CD14-positive monocyte (primary cell): ENCODE results near the gene TRAF6. TPM values are rescaled to one million over a fixed set of nuclear protein-coding genes. Genes with fewer than 3 reads are reported as not detected.

Source experiments
- DNase-seq, 3 donors: peaks; one replicate each; pipeline ENCODE4 v3.0.0-alpha.2; 2011 to 2022
- H2AFZ ChIP-seq: 2 replicates; pipeline ENCODE4 v1.6.0; 2012; ENCODE audit warnings: mild to moderate bottlenecking, low read depth, low read length, inconsistent platforms; ENCODE audit not compliant: insufficient read depth, poor library complexity, severe bottlenecking
- H3K27ac ChIP-seq, 2 donors: 1 replicate in 1 of 2; 2 replicates in 1 of 2; pipeline ENCODE4 v1.5.1; 2012 to 2013; ENCODE audit warnings: low read length in 2 of 2, control low read depth in 1 of 2, inconsistent platforms in 1 of 2, low read depth in 1 of 2, mild to moderate bottlenecking in 1 of 2
- H3K27me3 ChIP-seq, 2 donors: one replicate each; pipeline versions ENCODE4 v1.6.0 to v1.6.1; 2011 to 2013; ENCODE audit warnings: low read length in 2 of 2; ENCODE audit not compliant: control insufficient read depth in 2 of 2, insufficient read depth in 2 of 2
- H3K36me3 ChIP-seq, 2 donors: replicated peaks in 1 of 2; 1 replicate in 1 of 2; 2 replicates in 1 of 2; pipeline versions ENCODE4 v1.5.1 to v1.6.1; 2012 to 2013; ENCODE audit warnings: low read length in 2 of 2, control low read depth in 1 of 2, inconsistent platforms in 1 of 2, mild to moderate bottlenecking in 1 of 2; ENCODE audit not compliant: insufficient read depth in 2 of 2, control insufficient read depth in 1 of 2
- H3K4me1 ChIP-seq, 2 donors: 1 replicate in 1 of 2; 2 replicates in 1 of 2; pipeline versions ENCODE4 v1.5.1 to v1.6.1; 2012 to 2013; ENCODE audit warnings: low read length in 2 of 2, control low read depth in 1 of 2, inconsistent platforms in 1 of 2, mild to moderate bottlenecking in 1 of 2, moderate library complexity in 1 of 2; ENCODE audit not compliant: insufficient read depth in 2 of 2, control insufficient read depth in 1 of 2
- H3K4me2 ChIP-seq: replicated peaks from 2 replicates; pipeline ENCODE3; 2012; ENCODE audit warnings: low read length, moderate library complexity, mild to moderate bottlenecking; ENCODE audit not compliant: poor library complexity, severe bottlenecking; ENCODE audit errors: extremely low read depth
- H3K4me3 ChIP-seq, 3 experiments: fragments of 200-600 bp in 1 of 3; sonication (generic) in 1 of 3; replicated peaks in 1 of 3; 1 replicate in 2 of 3; 2 replicates in 1 of 3; pipeline ENCODE4 v1.5.1; 2011 to 2013; ENCODE audit warnings: low read length in 3 of 3, mild to moderate bottlenecking in 3 of 3, control low read depth in 2 of 3, low read depth in 2 of 3, inconsistent platforms in 1 of 3, moderate library complexity in 1 of 3
- H3K79me2 ChIP-seq: 2 replicates; pipeline ENCODE4 v1.6.0; 2012; ENCODE audit warnings: mild to moderate bottlenecking, control low read depth, inconsistent platforms, low read length, moderate library complexity; ENCODE audit not compliant: insufficient read depth
- H3K9ac ChIP-seq: 2 replicates; pipeline ENCODE4 v1.6.0; 2017; ENCODE audit warnings: low read length, mild to moderate bottlenecking; ENCODE audit not compliant: insufficient read depth, poor library complexity, severe bottlenecking
- H3K9me3 ChIP-seq, 2 donors: replicated peaks in 1 of 2; 1 replicate in 1 of 2; 2 replicates in 1 of 2; pipeline versions ENCODE4 v1.5.1 to v1.6.1; 2012 to 2013; ENCODE audit warnings: low read length in 2 of 2, control low read depth in 1 of 2; ENCODE audit not compliant: control insufficient read depth in 1 of 2, insufficient read depth in 1 of 2
- H4K20me1 ChIP-seq: 2 replicates; pipeline ENCODE4 v1.6.0; 2012; ENCODE audit warnings: mild to moderate bottlenecking, low read length, control low read depth, moderate library complexity; ENCODE audit not compliant: insufficient read depth
- H3K27ac Mint-ChIP-seq, 7 donors: one replicate each; pipeline ENCODE4 v1.8.0; 2020; ENCODE audit warnings: mild to moderate bottlenecking in 7 of 7, mixed read lengths in 7 of 7, moderate library complexity in 6 of 7, inconsistent platforms in 2 of 7
- H3K27me3 Mint-ChIP-seq, 3 donors: one replicate each; pipeline ENCODE4 v1.8.0; 2021 to 2022; ENCODE audit warnings: low read depth in 3 of 3, mild to moderate bottlenecking in 3 of 3, mixed read lengths in 3 of 3, moderate library complexity in 3 of 3, inconsistent platforms in 1 of 3
- H3K36me3 Mint-ChIP-seq, 2 donors: one replicate each; pipeline ENCODE4 v1.8.0; 2020; ENCODE audit warnings: mixed read lengths in 2 of 2, inconsistent platforms in 1 of 2, mild to moderate bottlenecking in 1 of 2
- H3K4me1 Mint-ChIP-seq: one replicate; pipeline ENCODE4 v1.8.0; 2020; ENCODE audit warnings: mild to moderate bottlenecking, mixed read lengths
- H3K4me3 Mint-ChIP-seq, 2 donors: one replicate each; pipeline ENCODE4 v1.8.0; 2020; ENCODE audit warnings: mild to moderate bottlenecking in 2 of 2, mixed read lengths in 2 of 2, moderate library complexity in 1 of 2
- H3K9me3 Mint-ChIP-seq, 7 donors: one replicate each; pipeline ENCODE4 v1.8.0; 2020 to 2022; ENCODE audit warnings: mixed read lengths in 7 of 7, mild to moderate bottlenecking in 6 of 7, moderate library complexity in 6 of 7, inconsistent platforms in 2 of 7
- CTCF ChIP-seq: fragments of 200-600 bp; IDR thresholded peaks from one replicate; pipeline ENCODE4 v1.8.0; 2022; ENCODE audit warnings: antibody characterized with exemption, mild to moderate bottlenecking
- WGBS: methylation state at CpG from one replicate; pipeline ENCODE4 v1.1.5; 2013; ENCODE audit warnings: missing lambda C conversion rate; ENCODE audit not compliant: insufficient coverage; 5-methylcytosine and 5-hydroxymethylcytosine counted together
- intact Hi-C, 2 donors: fragments of 100-400 bp; cut with micrococcal nuclease; formaldehyde crosslinking; loops; one replicate each; pipeline versions ENCODE4 v1.15.0 to v1.15.1; 2023
- polyA plus RNA-seq, 3 donors: library from polyadenylated mRNA; depleted of rRNA in 1 of 3; unstranded in 2 of 3; stranded (reverse) in 1 of 3; fragments of 300-500 nt in 2 of 3; fragments of >200 nt in 1 of 3; fragmentation: Illumina TruSeq in 2 of 3; gene quantifications; 1 replicate in 2 of 3; 2 replicates in 1 of 3; pipeline ENCODE4 v1.2.3, GENCODE V29; 2012 to 2021

The TRAF6 gene
- polyA plus RNA-seq, 3 donors, result 5.5 to 7.3 (median 6.7) TPM

DNA sequence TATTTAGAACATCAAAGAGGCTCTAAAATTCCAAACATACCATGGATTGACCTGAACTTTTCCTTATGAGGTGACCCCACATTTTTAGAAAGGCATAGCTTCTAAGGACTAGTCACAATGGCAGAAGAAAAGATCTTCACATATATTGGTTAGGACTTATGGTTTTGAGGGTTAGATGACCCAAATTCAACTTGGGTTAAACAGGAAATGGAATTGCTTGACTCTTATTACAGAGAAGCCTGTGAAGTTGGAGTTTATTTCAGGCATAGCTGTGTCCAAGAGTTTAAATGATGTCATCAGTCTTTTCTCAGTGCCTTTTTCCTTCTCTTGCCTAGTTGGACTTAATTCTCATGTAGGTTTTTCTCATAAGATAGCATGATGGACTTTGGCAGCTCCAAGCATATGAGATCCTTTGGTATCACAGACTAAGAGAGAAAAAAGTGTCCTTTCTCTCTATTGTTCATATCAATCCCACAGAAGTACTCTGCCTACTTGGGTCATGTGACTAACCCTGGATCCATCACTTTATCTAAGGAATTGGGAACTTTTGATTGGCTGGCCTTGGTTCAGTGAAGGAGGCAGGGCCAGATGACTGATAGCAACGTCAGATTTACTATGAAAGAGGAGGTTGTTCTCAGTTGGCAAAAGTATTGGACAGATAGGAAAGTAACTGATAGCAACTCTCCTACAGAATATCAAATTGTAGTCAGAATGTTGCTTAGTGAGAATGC, 40.5 kb upstream of the TRAF6 start:
- H3K9me3 Mint-ChIP-seq, result peaks cover 0 to 6% (median 2%) of the 10 kb centered on the region in 7 donors
- no peak for DNase-seq
- H3K4me1 Mint-ChIP-seq, result no peaks in the 10 kb centered on the region
- Histone ChIP-seq H4K20me1 (no peaks in the 10 kb centered on the region), H3K27ac (no peak overlapping the region), H3K36me3 (no peaks in the 10 kb centered on the region), H3K4me3 (no peak overlapping the region), H3K4me1 (no peaks in the 10 kb centered on the region), H3K9ac (no peak overlapping the region), H3K27me3 (no peaks in the 10 kb centered on the region), H2AFZ (no peak overlapping the region), H3K79me2 (no peaks in the 10 kb centered on the region), H3K4me2 (no peak overlapping the region), H3K9me3 (no peaks in the 10 kb centered on the region)
- intact Hi-C loops, result no loop called here
- H3K27me3 Mint-ChIP-seq, result peaks cover 0 to 7% (median 0%) of the 10 kb centered on the region in 3 donors
- WGBS, result no CpG with 5 or more reads among the region's 1 CpG
- H3K27ac Mint-ChIP-seq, result no peak overlapping the region
- no peaks in the 10 kb centered on the region for H3K36me3 Mint-ChIP-seq
- TF ChIP-seq CTCF, result no peak
- H3K4me3 Mint-ChIP-seq, result no peak overlapping the region

- Histone ChIP-seq H3K27ac (no peak overlapping the region), H3K79me2 (no peaks in the 10 kb centered on the region), H3K9me3 (no peaks in the 10 kb centered on the region), H4K20me1 (no peaks in the 10 kb centered on the region), H3K4me2 (no peak overlapping the region), H3K4me3 (no peak overlapping the region), H3K9ac (no peak overlapping the region), H3K36me3 (no peaks in the 10 kb centered on the region), H3K27me3 (no peaks in the 10 kb centered on the region), H3K4me1 (no peaks in the 10 kb centered on the region), H2AFZ (peak overlapping the region; percentile 3)
- 25% methylated on average over 6 of the region's 6 CpGs for WGBS
- intact Hi-C loops, result no loop called here
- peaks cover 1 to 6% (median 3%) of the 10 kb centered on the region in 3 donors for H3K27me3 Mint-ChIP-seq
- H3K9me3 Mint-ChIP-seq, result peaks cover 0 to 2% (median 0%) of the 10 kb centered on the region in 7 donors
- no peak overlapping the region for H3K27ac Mint-ChIP-seq
- H3K36me3 Mint-ChIP-seq, result no peaks in the 10 kb centered on the region
- DNase-seq, result peak in 2 of 3 donors; percentile 12 to 25
- TF ChIP-seq CTCF, result peak; percentile 19
- H3K4me1 Mint-ChIP-seq, result peaks cover 2% of the 10 kb centered on the region
- no peak overlapping the region for H3K4me3 Mint-ChIP-seq
Observed at GRCh38 chr11:36540998-36541397, 30.9 kb upstream of the TRAF6 start.
